ENCODE measurements around the gene CFP. TPM values are rescaled to one million over a fixed set of nuclear protein-coding genes. Genes with fewer than 3 reads are reported as not detected.
A peak's percentile ranks its signal among the peaks of the same experiment; 100 is the strongest.
"Not testable (repeated sequence)": the region's sequence is repeated elsewhere in the genome, so short reads cannot be mapped to it uniquely, and the experiment has no call there.

Gene CFP
- total RNA-seq, 1 donor from 2014 or later = 0.82 TPM

DNA sequence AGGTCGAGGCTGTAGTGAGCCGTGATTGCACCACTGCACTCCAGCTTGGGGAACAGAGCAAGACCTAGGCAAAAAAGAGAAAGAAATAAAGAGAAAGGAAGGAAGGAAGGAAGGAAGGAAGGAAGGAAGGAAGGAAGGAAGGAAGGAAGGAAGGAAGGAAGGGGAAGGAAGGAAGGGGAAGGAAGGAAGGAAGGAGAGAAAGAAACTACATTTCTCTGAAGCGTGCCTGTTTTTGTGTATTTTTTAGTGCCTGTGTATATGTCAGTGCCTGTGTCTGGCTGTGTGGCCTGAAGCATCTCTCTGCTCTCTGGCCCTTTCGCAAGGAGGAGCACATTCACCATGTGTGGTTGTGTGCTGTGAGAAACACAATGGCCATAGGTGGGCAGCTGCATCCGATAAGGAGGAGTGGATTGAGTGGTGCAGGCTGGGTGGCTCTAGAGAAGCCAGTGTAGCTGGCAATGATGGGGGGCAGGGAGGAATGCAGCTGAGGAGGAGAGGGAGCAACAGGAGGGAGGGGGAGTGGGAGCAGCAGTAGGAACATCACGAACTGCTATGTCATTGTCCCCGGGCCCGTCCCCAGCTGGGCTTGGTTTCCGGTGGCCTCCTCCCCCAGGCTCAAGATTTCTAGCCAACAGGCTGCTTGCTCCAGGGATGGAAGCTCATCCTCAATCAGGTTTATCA lies 21.5 kb downstream of the CFP start:
- DNase-seq (ENCODE audit: low spot score in 2 of 2) (peak in 1 of 2 donors; percentile 22), FAIRE-seq (no peak)

DNA sequence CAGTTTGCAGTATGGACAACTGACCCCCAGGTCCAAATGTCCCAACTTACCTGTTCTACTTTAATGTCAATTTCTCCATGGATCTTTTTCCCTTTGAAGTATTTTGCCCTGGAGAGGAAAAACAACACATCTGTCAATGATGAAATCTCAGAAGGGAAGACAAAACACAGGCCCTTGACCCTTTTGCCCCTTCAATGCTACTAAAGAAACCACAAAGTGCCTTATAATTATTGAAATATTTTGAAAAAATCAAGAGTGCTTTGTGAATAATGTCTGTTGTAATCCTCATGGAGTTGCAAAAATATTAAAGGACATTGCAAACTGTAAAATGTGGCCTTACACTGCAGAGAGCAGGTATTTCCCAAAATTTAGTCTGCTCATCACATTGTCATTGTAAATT lies 22.6 kb downstream of the CFP start:
- DNase-seq (ENCODE audit: low spot score in 2 of 2) = no peak
- FAIRE-seq = no peak

DNA sequence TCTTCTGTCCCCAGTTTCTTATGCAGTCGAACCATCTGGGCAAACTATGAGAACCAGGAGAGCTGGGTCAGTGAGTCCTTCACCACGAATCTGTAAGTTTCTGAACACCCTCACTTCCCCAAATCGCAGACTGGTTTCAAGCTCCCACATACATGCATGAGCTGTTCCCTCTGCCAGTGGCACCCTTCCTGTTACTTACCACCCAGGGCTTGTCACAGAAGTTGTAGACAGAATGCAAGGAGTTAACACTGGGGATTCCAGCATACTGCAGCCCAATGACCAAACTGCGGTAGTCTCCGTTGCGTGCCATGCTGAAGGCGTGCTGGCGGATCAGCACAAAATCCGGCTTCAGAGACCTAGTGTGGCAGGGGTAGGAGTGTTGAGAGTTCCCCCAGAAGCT lies 24.7 kb downstream of the CFP start:
- DNase-seq (ENCODE audit: low spot score in 2 of 2) = no peak
- no peak for FAIRE-seq

DNA sequence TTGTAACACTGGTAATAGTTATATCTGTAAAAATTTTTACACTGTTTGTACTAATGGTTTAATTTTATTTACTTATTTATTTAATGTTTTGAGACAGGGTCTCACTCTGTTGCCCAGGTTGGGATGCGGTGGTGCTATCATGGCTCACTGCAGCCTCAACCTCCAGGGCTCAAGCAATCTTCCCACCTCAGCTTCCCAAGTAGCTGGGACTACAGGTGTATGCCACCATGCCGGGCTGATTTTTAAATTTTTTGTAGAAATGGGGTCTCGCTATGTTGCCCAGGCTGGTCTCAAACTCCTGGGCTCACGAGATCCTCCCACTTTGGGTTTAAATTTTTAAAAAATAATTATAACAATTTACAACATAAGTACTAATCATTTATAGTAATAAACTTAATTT lies 26.6 kb downstream of the CFP start:
- not testable (repeated sequence) for FAIRE-seq; DNase-seq (ENCODE audit: low spot score in 2 of 2)

DNA sequence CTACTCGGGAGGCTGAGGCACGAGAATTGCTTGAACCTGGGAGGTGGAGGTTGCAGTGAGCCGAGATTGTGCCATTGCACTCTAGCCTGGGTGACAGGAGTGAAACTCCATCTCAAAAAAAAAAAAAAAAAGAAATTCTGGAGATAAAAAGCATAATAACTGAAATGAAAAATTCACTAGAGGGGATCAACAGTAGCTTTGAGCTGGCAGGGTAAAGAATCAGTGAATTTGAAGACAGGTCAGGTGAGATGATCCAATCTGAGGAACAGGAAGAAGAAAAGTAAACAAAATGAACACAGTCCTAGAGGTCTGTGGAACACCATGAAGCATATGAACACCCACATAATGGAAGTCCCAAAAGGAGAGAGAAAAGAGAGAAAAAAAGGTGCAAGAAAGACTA lies 32.5 kb downstream of the CFP start:
- no peak for FAIRE-seq
- DNase-seq (ENCODE audit: low spot score in 2 of 2) = no peak

DNA sequence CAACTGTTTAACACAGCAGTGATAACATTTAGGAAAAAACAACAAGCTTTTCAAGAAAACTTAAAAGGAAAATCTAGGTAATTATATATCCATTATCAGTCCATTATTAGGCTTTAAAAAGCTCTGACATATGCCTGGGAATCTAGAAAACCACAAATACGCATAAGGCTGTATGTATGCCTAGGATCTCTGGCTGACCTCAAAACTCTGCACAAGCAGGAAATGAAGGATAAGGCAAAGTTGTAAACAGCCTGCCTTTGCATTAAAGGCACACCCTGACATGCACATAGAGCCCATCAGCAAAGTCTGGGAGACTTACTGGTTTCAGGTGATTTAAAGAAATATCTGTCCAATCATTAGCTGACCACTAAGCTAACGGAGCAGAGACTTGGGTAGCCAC lies 33.5 kb downstream of the CFP start:
- FAIRE-seq (no peak), DNase-seq (ENCODE audit: low spot score in 2 of 2) (no peak)

DNA sequence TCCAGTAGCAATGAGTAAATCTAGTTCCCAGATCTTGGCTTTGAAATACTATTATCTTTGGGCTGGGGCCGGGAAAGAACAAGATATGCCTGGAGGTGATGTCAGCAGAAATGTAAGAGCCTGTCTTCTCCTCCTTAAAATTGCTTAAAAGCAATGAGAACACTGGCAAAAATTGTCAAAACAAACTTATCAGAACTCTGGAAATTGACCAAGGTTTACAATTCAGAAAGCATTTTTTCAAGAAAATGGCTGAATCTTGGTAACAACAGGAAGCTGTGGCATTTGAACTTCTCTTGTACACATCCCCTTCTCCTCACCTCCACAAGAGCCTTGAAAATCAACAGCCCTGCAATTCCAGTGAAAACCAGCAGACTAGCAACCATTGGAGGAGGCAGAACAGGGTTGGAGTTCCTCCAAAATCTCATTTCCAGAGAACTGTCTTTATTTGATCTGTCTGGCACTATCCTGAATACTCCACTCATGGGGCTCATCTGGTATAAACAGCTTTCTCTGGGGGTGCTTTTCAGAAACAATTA lies 33.9 kb downstream of the CFP start:
- DNase-seq (ENCODE audit: low spot score in 2 of 2) (no peak), FAIRE-seq (no peak)

DNA sequence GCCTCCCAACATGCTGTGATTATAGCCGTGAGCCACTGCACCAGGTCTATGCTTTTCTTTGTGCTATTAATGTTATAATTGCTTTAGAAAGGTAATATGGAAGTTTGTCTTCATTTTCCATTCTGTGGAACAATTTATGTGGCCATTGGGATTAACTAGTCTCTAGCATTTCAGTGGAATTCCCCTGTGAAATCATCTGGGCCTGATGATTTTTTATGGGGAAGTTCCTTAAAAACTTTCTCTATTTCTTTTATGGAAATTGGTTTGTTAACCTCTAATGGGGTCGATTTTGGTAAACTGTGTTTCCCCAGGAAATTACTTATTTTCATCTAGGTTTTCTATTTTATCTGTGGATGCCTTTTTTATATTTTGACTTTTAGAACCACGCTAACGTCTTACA lies 36.2 kb downstream of the CFP start:
- FAIRE-seq = no peak
- no peak for DNase-seq (ENCODE audit: low spot score in 2 of 2)

DNA sequence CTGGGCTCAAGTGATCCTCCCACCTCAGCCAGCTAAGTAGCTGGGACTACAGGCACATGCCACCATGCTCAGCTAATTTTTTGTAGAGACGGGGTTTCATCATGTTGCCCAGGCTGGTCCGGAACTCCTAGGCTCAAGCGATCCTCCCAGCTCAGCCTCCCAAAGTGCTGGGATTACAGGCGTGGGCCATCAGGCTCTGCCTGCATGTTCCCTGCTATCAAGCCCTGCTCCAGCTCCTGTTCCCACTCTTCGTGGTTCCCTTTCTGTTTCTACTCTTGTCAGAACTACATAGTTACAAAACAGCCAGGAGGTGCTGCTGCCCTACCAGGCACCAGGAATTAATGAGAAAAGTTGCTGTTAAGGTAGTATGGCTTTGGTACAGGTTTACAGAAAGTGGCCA lies 38.7 kb downstream of the CFP start:
- DNase-seq (ENCODE audit: low spot score in 2 of 2) (no peak), FAIRE-seq (no peak)

DNA sequence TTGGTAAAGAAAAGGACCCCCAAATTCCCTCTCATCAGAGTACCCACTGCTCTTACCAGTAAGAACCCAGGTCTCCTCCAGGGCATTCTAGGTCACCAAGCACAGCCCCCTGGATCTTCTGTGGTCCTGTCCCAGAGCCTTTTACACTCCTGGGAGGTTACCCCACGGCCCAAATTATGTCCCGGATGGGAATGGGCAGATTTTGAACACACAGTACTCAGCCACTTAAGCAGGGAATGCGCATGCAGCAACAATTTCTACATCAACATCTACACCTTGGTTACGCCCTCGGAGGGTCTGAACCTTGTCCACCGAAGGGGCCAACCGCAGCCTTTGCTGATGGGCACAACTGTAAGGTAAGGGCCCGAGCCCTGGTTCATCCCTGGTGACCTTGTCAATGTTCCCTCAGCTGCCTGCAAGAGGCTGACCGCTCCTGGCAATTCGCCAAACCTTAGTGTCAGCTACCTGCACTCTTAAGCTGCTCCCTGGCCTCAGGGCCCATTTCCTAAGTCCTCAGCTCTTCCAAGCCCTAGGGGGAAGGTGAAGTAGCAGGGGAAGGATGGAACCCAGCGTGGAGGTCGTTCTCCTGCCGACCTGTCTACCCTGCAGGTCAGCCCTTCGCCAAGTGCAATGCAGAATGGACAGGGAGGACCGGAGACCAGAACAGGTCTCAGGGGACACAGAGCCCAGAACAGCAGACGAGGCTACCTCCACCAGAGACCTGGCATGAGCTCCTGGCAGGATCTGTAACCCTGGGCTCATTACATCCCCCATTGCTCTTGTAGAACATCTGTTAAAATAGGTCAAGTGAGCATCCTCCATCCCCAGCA lies 41.6 kb downstream of the CFP start:
- FAIRE-seq (no peak), DNase-seq (ENCODE audit: low spot score in 2 of 2) (no peak)

DNA sequence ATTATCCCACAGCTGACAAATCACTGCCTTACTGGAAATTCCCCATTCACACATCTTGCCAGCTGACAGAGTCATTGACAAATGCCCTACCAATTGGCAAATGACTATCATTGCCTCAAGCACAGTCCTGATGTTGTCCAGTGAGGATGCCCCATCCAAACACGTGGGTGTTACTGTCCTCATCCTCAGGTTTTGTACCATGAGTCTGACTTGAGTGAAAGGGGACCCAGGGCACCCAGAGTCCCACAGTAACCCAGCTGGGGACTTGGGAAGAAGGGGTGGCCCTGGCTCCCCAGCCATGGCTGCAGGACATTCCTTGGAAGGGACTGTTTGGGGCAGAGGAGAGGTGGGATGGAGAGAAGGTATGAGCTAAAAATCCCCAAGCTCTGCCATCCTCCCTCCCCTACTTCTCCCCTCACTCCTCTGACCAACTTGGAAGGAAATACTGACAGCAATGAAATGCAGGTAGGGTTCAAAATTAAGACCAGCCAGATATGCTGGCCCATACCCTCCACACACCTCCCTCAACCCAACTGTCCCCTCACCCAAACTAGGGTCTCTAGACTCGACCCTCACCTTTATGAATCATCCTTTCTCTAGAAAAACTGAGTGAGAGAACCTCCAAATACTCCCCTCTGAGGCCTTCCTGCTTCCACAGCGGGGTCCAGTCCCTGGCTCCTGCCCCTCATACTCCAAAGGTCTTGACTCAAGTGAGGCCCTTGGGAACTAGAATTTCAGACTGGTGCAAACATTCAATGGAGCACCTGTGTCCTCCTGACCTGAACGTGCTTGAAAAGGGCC lies 42.4 kb downstream of the CFP start:
- FAIRE-seq (no peak), DNase-seq (ENCODE audit: low spot score in 2 of 2) (no peak)

DNA sequence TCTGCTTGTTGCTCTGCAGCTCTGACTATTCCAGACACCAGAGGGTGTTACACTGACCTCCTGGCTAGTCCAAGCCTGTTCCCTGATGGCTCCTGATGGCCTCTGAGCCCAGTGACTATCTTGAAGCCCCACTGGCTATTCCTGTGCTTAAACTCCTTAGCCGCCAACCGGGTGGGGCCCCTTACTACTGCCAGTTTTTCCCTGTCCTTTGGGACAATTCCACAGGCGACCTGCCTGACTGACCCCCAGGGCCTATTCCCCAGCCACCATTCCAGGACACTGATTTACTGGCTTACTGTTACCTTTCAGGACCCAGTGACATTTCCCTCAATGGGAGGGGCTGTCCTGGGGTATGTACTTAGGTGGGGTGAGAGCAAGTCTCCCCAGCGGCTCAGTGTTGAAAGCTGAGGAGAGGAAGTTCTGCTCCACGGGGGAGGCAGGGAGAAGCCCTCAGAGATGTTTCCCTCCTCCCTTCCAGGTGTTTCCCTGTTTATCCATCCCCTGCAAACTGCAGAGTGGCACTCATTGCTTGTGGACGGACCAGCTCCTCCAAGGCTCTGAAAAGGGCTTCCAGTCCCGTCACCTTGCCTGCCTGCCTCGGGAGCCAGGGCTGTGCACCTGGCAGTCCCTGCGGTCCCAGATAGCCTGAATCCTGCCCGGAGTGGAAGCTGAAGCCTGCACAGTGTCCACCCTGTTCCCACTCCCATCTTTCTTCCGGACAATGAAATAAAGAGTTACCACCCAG lies 43.5 kb downstream of the CFP start:
- FAIRE-seq (no peak), DNase-seq (ENCODE audit: low spot score in 2 of 2) (no peak)

DNA sequence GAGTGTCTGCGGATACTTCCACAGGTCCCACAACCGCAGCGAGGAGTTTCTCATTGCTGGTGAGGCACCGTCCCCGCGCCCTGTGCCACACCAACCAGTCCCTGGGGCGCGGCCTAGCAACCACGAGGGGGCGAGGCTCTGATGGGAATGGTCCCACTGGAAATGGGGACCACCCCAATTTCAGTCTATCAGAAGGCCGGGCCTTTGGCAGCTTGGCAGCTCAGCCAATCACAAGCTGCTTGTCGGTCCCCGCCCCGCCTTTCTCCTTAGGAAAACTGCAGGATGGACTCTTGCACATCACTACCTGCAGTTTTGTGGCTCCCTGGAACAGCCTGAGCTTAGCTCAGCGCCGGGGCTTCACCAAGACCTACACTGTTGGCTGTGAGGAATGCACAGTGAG lies 44.5 kb downstream of the CFP start:
- no peak for DNase-seq (ENCODE audit: low spot score in 2 of 2)
- no peak for FAIRE-seq

DNA sequence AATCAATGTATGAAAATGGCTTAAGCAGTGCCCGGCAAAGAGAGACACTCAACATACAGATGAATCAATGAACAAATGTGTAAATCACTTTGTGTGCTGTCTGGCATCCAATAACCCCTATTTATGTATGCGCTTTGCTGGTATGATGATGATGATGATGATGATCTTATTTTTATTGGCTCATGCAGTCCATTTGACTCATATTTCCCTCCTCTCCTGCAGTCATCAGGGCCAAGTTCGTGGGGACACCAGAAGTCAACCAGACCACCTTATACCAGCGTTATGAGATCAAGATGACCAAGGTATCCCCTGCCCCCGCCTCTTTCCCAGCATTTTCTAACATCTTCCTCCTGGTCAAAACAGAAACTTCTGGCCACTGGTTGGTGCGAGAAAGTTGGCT lies 45.0 kb downstream of the CFP start:
- no peak for DNase-seq (ENCODE audit: low spot score in 2 of 2)
- no peak for FAIRE-seq

DNA sequence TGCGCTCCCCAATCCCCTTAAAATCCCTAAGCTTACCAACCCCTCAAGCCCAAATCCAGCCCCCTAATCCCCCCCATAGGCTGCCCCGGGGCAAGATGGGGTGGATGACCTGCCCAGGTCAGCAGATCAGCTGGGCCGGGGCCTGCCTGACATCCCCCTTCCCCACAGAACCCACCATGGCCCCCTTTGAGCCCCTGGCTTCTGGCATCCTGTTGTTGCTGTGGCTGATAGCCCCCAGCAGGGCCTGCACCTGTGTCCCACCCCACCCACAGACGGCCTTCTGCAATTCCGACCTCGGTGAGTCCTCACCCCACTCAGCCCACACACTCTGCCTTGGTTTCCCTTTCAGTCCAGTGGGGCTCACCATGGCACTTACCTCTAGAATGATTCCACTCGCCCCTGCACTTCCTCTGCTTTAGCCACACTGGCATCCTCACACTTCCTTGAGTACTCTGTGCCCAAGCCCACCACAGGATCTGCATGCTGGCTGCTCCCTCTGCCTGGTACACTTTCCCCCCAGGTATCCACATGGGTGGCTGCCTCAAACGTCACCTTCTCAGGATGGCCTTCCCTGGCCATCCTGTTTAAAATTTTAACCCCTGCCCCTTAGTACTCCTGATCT lies 46.4 kb downstream of the CFP start:
- DNase-seq (ENCODE audit: low spot score in 2 of 2) = no peak
- FAIRE-seq = no peak

DNA sequence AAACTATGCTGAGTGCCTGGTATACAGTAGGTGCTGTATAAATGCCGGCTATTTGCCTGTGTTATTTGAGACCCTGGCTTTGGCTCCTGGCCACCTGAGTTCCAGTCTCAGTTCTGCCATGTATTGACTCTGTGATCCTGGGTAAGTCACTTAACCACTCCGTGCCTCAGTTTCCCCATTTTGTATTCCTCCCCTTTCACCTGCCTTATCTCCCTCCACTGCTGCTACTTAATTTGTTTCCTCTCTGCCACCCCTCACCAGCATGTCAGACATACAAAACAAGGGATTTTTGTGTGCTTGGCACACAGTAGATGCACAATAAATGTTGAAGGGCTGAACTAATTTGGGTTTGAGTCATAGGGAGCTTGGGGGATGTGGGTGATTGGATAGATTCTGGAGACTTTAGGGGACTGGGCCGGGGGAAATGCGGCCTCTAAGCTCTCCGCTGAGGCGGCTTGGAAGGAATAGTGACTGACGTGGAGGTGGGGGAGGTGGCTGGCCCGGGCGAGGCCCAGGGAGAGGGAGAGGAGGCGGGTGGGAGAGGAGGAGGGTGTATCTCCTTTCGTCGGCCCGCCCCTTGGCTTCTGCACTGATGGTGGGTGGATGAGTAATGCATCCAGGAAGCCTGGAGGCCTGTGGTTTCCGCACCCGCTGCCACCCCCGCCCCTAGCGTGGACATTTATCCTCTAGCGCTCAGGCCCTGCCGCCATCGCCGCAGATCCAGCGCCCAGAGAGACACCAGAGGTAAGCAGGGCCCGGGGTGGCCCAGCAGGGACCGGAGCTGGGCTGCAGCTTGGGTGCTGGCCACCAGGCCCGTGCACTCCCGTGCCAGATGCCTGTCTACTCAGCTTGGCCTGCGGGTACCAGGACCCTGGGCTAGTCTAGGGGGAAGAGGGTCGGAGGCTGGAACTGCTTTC lies 47.7 kb downstream of the CFP start, which contains the start of gene TIMP1:
Gene TIMP1, plus strand, starts transcription at position 706 of the 917 bp plus-strand sequence. CDS start 980 bp downstream, outside the sequence.
- FAIRE-seq = no peak
- peak in 1 of 2 donors; percentile 68 for DNase-seq (ENCODE audit: low spot score in 2 of 2)

DNA sequence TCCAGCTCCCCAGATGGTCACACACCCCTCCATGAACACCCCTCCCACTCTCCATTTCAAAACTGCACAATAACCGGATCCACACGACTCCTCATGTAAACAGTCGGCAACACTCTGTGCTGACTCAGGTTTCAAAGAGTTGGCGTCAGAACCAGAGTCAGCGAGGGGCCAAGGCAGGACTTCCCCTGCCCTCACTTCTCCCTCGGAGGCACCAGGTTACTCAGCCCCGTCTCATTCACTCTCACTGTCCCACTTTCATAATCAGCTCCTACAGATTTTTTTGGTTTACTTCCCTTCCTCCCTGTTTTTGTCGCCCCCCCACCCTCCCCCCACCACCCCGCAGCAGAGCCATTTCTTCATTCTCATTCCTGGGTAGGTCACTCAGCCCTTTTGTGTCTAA lies 50.2 kb downstream of the CFP start:
- no peak for FAIRE-seq
- DNase-seq (ENCODE audit: low spot score in 2 of 2) = no peak

DNA sequence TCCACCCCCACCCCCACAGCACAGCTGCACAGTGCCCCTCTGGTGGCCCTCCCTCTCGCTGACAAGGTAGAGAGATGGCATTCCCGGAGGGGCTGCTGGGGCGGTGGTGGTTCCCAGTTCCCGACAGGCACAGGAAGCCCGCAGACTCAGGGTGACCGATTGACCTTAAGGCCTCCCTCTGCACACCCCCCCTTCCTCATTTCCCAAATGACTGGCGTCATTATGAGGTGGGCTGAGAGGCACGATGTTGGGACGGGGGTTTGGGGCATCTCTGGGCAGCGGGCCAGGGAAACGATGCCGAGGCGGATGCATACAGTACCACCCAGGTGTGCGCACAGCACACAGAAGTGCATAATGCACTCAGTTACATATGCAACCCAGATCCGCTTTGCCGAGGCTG lies 51.0 kb downstream of the CFP start:
- FAIRE-seq (no peak), DNase-seq (ENCODE audit: low spot score in 2 of 2) (no peak)

DNA sequence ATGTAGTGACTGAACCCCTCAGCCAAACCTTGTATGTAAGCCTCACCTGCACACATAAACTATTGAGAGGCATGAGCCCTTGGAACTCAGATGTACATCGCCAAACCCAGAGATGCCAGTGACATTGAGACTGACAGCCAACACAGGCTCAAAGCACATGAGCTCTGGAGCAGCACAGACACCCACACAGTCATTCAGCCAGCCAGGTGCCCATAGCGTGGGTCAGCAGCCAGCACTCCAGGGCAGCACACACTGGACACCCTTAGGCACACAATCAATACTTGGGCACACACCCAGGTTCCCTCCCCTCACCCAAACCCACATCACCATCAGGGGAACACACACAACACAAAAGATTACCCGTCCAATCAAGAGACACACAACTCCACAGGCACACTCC lies 51.8 kb downstream of the CFP start:
- DNase-seq (ENCODE audit: low spot score in 2 of 2) = no peak
- FAIRE-seq = no peak

Data from frontal cortex (tissue), 4 donors.